ENCODE data around the gene TRIP12.
A peak's percentile ranks its signal among the peaks of the same experiment; 100 is the strongest.

TRIP12 gene

DNA sequence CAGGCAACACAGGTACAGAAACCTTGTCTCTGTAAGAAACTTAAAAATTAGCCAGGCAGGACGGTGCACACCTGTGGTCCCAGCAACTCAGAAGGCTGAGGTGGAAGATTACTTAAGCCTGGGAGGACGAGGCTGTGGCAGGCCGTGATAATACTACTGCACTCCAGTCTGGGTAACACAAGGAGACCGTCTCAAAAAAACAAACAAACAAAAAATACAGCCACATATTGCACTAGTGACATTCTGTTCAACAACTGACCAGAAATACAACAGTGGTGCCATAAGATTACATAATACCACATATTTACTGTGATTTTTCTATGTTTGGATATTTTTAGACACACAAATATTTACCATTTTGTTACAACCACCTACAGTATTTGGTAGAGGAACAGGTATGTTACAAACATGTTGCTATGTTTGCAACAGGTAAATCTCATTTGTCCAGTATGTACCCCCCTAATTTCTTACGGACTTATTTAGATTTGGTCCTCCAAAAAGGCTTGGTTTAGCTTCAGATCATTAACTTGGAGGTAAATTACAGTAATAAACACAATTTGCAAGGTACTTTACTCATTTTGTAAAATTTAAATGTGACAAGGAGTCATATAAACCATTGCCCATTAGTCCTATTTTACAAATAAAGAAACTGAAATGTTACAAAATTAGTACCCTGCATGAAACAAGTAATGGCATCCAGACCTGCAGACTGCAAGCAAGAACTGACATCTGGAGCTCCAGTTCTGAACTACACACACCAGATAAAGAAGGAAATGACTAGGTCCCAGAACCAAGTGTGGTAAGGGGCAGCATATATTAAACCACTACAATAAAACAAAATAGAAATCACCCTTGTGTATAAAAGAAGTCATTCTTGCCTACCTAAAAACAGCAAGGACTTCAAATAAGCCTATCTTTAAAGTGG lies 36.8 kb downstream of the TRIP12 start:
- Mint-ChIP-seq H3K27me3 (ENCODE audit: low read depth, poor library complexity) (no peaks in the 10 kb centered on the region), H3K36me3 (ENCODE audit: low read depth) (peaks cover 5% of the 10 kb centered on the region), H3K9me3 (no peaks in the 10 kb centered on the region), H3K4me1 (peaks cover 5% of the 10 kb centered on the region), H3K27ac (no peak overlapping the region), H3K4me3 (no peak overlapping the region)
- no peak for DNase-seq
- TF ChIP-seq, protein P1, sequence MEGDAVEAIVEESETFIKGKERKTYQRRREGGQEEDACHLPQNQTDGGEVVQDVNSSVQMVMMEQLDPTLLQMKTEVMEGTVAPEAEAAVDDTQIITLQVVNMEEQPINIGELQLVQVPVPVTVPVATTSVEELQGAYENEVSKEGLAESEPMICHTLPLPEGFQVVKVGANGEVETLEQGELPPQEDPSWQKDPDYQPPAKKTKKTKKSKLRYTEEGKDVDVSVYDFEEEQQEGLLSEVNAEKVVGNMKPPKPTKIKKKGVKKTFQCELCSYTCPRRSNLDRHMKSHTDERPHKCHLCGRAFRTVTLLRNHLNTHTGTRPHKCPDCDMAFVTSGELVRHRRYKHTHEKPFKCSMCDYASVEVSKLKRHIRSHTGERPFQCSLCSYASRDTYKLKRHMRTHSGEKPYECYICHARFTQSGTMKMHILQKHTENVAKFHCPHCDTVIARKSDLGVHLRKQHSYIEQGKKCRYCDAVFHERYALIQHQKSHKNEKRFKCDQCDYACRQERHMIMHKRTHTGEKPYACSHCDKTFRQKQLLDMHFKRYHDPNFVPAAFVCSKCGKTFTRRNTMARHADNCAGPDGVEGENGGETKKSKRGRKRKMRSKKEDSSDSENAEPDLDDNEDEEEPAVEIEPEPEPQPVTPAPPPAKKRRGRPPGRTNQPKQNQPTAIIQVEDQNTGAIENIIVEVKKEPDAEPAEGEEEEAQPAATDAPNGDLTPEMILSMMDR (IDR thresholded peaks at IDR 0.05) = no peak

DNA sequence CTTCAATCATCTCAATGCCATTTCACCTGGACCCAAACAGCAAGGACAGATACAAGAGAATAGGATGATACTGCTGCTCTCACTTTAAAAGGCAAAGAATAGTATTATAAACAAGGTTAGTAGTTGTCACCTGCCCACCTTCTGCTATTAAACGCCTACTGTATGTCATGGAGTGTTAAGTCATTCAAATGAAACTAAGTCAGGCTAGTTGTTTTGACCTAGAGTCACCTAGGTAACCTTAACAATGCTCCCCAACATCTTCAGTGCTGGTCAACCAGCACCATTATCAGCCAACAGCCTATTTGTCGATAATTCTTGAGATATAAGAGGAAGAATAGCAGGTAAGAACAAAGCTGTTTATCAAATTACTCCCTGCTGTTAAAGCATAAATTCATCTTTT lies 39.2 kb downstream of the TRIP12 start:
- Mint-ChIP-seq H3K9me3 (no peaks in the 10 kb centered on the region), H3K36me3 (ENCODE audit: low read depth) (peaks cover 23% of the 10 kb centered on the region), H3K27me3 (ENCODE audit: low read depth, poor library complexity) (no peaks in the 10 kb centered on the region), H3K4me1 (peaks cover 5% of the 10 kb centered on the region), H3K27ac (no peak overlapping the region), H3K4me3 (no peak overlapping the region)
- TF ChIP-seq, protein P1 (IDR thresholded peaks at IDR 0.05) = no peak
- no peak for DNase-seq

DNA sequence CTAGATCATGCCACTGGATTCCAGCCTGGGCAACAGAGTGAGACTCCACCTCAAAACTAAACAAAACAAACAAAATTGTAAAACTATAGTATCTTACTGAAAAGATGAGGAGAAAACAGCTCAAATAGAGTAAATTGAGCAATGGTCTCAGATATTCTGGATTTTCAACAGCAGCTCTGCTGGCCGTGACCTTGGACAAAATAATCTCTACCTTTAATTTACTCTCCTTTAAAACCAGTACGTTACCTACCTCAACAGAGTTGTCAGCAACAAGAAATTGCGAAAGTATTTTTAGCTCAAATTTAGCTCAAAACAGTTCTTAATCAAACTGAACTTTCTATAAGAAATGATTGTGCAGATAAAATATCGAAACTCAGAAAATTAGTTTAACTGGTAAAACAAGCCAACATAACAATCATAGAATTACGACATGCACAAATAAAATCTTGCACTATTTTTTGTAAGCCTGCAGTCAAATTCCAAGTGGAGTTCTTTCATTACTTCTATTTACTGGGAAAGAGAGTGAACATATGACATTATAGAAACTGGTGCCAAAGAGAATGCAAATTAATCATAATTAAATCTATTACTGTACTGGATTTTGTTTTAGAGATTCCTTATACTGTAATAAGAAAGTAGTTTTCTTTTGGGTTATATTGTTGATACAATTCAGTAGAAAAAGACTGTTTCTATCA lies 40.8 kb downstream of the TRIP12 start:
- no peaks in the 10 kb centered on the region for H3K9me3 Mint-ChIP-seq
- H3K27me3 Mint-ChIP-seq (ENCODE audit: low read depth, poor library complexity) = no peaks in the 10 kb centered on the region
- no peak overlapping the region for H3K27ac Mint-ChIP-seq
- no peak overlapping the region for H3K4me3 Mint-ChIP-seq
- no peak for DNase-seq
- peaks cover 23% of the 10 kb centered on the region for H3K36me3 Mint-ChIP-seq (ENCODE audit: low read depth)
- peaks cover 1% of the 10 kb centered on the region for H3K4me1 Mint-ChIP-seq
- TF ChIP-seq, protein P1 (IDR thresholded peaks at IDR 0.05) = no peak

DNA sequence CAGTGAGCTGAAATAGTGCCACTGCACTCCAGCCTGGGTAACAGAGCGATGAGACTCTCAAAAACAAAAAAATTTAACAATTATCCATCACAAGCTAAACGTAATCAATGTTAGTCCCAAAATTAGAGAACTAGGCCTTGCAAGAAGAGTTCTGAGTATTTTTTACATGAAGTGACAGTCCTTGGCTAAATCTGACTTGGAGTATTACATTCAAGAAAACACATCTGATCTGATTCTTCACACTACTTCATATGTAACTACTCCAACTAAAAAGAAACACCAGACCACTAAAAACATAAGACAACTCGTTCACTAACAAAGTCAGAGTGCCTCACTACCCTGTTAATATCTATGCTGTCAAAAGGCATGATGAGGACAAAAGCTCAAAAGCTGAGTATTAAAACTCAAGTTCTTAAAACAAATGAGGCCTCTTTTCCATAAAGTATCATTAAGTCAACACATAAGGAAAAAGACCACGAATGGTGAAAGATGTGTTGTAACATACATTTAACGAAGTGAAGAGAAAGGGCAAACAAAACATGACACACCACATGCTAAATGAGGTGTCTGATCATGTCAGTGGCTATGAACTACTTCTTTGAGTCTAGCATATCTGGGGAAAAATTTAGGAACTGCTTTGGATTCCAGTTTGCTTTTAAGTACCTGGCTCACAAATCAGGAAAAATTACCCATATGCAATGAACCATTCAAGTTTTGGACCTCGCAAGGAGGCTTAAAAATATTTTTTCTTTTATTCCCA lies 42.4 kb downstream of the TRIP12 start:
- Mint-ChIP-seq H3K4me1 (no peaks in the 10 kb centered on the region), H3K9me3 (no peaks in the 10 kb centered on the region), H3K36me3 (ENCODE audit: low read depth) (peaks cover 23% of the 10 kb centered on the region), H3K27ac (peak overlapping the region; percentile 62), H3K27me3 (ENCODE audit: low read depth, poor library complexity) (no peaks in the 10 kb centered on the region), H3K4me3 (no peak overlapping the region)
- DNase-seq = no peak
- TF ChIP-seq, protein P1 (IDR thresholded peaks at IDR 0.05) = no peak

DNA sequence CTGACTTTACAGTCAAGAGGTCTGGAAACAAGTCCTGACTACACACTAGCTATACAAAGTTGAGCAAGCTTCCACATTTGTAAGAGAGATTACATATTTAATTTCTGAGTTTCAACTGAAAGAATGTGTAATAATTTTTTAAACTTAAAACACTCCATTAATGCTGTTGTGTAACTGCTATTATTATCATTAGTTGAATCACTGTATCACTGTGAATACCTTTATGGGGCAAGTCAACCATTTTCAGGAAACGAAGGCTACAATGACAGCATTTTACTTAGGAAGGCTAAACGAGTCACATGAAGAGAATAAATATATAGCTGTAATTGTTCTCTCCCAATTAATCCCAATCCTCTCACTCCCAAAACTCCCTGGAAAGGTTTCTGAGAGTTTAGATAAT lies 46.3 kb downstream of the TRIP12 start:
- H3K27ac Mint-ChIP-seq = no peak overlapping the region

More for the DNA sequence above, 46.3 kb downstream of the TRIP12 start:
- Mint-ChIP-seq H3K4me1 (peaks cover 9% of the 10 kb centered on the region), H3K27me3 (ENCODE audit: low read depth, poor library complexity) (no peaks in the 10 kb centered on the region), H3K36me3 (ENCODE audit: low read depth) (peaks cover 43% of the 10 kb centered on the region), H3K9me3 (no peaks in the 10 kb centered on the region), H3K4me3 (no peak overlapping the region)
- TF ChIP-seq, protein P1 (IDR thresholded peaks at IDR 0.05) = no peak
- no peak for DNase-seq
